GM21526 (cell line): ENCODE results near the gene TRAF3IP1.
"Not testable (repeated sequence)": the region's sequence is repeated elsewhere in the genome, so short reads cannot be mapped to it uniquely, and the experiment has no call there.

Experiments
- ATAC-seq: cut with Tn5 transposase; IDR thresholded peaks from one replicate; pipeline ENCODE4 v1.9.1; 2021; ENCODE audit warnings: moderate library complexity; ENCODE audit not compliant: unreplicated experiment, low FRiP score

TRAF3IP1 gene

DNA sequence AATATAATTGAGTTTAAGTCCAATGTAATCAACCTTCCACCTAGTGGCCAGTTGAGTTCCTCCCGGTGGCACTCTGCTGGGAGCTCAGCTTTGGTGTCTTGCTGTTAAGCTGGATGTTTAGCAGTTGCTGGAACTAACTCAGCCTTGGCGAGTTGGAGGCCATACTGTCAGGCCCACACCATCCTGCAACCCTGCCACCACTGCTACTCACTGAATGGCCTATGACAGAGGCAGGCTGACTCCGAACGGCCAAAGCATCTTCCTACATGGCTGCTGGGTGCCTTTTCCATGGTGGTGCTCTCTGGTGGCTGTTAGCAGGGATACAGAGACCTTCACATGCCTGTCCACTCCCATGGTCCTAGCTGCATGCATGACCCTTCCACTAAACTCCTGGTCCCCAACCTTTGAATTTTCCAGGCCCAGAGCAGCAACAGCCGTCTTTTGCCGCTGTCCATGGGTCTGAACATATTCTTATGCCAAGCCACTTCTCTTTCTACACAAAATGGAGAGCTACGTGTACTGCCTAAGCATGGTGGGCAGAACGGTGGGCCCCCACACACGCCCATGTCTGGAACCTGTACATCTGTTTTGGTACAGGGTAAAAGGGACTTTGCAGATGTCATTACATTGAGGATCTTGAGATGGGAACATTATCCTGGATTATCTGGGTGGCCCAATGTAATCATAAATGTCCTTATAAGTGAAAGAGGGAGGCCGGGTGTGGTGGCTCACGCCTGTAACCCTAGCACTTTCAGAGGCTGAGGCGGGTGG is 15.0 kb upstream of the TRAF3IP1 start:
- ATAC-seq = no peak

DNA sequence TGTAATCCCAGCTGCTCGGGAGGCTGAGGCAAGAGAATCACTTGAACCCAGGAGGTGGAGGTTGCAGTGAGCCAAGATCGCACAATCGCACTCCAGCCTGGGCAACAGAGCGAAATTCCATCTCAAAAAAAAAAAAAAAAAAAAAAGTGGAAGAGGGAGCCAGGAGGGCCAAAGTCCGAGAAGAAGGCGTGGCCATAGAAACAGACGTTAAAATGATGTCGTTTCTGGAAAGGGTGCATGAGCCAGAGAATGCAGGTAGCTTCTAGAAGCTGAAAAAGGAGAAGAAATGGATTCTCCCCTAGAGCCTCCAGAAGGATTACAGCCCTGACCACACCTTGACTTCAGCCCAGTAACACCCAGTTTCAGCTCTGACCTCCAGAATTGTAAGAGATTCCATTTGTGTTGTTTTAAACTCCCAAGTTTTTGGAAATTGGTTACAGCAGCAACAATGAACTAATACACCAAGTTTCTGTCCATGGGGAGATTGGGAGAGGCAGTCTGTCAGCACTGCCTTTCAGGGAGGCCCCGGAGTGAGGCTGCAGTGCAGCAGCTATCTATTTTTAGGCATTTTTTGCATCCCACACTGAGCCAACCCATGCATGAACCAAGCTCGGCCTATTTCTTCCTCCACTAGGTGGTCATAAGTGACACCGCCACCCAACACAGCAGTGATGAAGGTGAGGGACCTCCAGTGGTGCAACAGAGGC is 14.2 kb upstream of the TRAF3IP1 start:
- no peak for ATAC-seq

DNA sequence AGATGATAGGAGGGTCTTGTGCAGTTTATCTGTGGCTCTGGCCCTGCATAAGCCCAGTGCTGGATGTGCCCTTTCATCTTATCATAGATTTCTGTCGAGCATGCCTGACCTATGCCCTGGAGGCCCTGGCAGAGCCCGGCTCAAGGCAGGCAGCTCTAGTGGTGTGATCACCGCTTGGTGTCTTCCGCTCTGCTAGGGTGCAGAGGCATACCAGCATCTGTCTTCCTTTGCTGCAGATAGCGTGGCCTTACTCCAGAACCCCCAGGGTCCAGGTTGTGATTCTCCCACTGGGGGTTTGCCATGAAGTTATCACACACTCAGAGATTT is 13.7 kb upstream of the TRAF3IP1 start:
- no peak for ATAC-seq

DNA sequence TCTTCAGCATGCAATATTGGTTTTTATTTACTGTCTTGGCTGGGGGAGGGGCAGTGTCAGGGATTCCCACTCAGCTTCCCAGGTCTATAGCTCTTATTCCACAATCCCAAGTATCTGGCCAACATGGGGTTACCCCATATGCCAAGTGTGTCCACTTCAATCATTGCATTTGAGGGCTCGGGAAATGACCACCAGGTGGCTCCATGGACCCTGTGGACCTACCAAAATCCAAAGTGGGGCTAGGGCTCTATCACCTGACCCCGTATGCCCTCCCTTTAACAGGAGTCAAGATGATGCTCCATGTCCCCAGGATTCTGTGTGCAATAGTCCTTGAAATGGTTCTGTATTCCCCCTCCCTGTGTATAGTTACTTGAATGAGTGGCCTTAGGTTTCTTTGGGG is 12.1 kb upstream of the TRAF3IP1 start:
- ATAC-seq = no peak

DNA sequence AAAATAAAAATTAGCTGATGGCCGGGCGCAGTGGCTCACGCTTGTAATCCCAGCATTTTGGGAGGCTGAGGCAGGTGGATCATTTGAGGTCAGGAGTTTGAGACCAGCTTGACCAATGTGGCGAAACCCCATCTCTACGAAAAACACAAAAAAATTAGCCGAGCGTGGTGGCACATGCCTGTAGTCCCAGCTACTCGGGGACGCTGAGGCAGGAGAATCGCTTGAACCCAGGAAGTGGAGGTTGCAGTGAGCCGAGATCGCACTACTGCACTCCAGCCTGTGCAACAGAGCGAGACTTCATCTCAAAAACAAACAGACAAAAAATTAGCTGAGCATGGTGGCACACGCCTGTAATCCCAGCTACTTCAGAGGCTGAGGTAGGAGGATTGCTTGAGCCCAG is 9.6 kb upstream of the TRAF3IP1 start:
- not testable (repeated sequence) for ATAC-seq

DNA sequence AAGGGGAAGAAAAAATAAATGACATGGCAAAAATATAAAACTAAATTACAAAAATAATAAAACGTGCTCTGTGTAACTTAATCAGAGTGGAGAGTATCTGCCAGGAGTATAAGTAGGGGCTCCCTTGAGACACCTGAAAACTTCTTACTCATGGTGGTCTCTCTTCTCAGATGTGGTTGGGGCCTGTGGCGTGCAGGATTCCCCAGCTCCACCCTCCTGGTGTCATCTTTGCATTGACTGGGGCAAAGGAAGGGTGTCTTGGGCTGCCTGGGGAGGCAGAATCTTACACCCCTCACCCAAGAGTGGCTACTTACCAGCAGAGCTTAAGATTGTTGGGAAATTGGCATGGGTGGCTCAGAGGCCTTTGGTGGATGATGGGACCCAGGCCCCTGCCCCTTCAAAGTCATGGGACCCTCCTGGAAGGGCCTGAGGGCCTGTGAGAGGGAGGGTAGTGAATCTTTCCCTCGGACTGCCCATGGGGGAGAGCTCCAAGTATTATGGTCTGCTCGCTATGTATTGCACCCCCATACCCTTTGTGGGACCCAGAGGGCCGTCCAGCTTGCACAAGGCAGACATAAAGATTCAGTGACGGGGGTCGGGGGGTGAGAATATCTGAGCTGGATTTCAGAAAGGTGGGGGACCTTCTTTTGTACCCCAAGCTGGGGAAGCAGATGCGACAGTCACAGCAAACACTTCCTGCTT is 6.9 kb upstream of the TRAF3IP1 start:
- no peak for ATAC-seq

DNA sequence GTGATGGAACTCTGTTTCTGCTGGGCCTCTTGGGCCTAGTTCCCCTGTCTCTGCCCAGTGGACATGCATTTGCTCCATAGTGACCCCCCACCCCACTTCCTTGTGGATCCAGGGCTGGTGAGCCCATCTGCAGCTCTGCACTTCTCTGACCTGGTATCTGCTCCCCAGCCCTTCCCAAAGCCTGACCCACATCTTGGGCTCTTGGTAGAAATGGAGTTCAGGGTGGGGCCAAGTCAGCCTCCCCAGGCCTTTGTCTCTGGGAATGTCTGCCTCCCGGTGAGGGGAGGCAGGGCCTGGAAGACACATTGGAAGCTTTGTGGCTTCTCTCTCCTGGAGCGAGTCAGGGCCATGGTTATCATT is 6.3 kb upstream of the TRAF3IP1 start:
- no peak for ATAC-seq

DNA sequence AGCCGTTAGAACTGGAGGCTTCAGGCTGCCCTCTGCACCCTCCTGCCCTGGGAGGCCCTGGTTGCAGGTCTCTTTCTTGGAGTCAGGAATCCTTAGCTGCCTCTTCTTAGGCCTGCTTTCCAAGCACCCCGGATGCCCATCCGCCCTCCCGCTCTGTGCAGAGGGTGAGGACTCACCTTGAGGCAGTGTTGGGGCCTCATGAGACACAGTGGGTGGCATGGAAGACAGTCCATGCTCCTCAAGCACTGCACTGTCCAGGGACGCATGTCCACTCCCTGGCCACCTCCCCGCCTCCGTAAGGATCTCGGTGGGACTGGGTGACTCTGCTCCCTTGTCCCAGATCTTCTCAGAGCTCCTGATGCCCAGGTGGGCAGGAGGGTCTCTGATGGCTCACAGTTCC is 5.7 kb upstream of the TRAF3IP1 start:
- no peak for ATAC-seq

DNA sequence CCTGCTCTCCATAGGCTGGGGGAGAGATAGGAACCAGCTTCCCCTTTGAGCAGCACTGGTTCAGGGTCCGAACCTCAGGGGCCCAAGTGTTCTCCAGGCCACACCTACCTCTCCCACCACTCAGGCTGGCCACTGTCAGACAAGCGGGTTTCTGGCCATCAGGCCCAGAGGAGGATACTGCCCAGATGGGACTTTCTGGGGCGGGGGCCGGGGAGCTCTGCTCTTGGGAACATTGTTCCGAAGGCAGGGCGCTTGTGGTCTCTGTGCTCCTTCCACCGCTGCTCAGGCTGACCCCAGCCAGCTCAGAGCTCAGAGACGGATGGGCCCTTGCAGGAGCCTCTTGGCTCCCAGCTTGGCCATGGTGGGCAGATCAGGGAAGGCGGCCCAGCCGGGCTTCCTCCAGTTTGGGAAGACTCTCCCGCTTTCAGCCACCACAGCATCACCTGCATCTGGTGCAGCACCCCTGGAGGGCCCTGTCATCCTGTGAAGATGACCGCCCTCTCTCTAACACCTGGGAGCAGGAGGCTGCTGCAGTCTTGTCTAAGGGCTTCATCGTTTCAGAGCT is 5.2 kb upstream of the TRAF3IP1 start:
- ATAC-seq = no peak

DNA sequence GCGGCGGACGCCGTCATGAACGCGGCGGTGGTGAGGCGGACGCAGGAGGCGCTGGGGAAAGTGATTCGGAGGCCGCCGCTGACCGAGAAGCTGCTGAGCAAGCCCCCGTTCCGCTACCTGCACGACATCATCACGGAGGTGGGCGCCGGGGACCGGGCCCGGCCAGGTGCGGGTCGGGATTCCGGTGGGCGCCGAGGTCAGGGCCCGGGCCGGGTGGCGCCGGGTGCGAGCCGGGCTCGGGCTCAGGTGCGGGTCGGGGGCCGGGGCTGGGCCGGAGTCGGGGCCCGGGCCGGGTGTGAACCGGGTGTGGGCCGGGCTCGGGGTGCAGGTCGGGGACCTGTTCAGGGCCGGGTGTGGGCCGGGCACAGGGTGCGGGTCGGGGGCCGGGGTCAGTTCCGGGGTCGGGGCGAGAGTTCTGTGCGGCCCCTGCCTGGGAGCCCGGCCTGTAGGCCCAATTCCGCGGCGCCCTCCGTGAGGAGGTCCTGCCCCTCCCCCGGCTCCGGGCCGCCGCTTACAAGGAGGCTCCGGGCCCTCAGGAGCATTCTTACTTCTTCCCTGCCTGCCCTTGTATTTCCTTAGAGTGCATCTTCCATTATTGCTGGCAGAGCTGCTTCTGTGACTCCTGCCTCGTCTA is 447 bp downstream of the TRAF3IP1 start:
- peak; percentile 36 for ATAC-seq

DNA sequence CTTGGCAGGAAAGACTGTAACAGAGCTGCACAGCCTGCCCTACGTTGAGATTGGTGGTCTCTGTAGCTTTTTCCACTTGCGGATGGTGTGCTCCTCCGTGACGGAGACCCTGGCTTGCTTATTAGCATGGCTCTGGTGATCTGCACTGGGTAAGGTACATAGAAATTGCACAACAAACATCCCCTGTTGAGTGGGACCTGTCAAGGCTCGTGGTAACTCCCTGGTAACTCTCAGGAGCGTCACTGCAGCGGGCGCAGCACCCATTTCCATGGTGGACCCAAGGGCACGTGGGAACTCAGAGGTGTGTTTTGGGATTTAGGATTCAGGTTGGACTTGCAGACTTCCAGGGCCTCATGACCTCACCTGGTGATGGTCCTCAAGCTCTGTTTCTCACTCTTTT is 1.1 kb downstream of the TRAF3IP1 start:
- ATAC-seq = no peak

DNA sequence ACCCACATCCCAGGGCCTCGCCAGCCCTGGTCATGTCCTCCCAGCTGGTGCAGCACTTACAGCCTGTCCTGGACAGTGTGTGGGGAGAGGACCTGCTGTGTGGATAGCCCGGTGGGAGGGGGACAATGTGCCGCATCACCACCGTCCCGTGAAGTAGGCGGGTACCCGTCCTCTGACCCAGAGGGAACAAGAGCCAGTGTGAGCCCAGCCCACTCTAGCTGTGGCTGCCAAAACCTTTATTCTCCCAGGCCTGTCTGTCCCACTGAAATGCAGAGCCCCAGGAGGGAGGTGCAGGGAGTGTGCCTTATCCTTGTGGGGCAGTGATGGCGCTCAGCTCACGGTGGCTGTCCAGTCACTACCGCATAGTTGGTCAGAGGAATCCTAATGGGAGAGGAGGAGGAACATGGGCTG is 1.7 kb downstream of the TRAF3IP1 start:
- no peak for ATAC-seq

DNA sequence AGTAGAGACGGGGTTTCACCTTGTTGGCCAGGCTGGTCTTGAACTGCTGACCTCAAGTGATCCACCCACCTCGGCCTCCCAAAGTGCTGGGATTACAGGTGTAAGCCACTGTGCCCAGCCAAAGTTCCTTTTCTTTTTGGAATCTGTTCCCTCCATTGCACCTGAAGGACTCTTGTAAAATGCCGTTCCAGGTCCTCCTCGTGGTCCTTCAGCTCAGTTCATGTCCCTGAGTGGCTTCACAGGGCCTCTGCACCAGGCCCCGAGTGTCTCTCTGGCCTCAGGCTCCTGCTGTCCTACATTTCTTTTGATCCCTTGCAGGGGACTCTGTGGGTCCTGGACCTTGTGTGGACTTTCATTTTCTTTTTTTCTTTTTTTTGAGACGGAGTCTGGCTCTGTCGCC is 3.9 kb downstream of the TRAF3IP1 start:
- ATAC-seq = not testable (repeated sequence)

DNA sequence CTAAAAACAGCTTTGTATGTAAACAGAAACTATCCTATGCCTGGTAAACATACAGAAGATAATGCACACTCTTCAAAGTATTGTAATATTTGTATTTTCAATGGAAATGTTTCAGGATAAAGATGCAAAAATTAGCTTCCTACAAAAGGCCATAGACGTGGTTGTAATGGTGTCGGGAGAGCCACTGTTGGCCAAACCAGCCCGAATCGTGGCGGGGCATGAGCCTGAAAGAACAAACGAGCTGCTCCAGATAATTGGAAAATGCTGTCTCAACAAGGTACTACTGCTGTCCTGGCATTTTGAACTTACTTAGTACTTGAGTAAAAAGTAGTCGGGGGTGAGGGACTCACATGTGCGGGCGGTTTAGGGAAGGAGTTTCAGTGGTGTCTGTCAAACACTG is 5.4 kb downstream of the TRAF3IP1 start:
- ATAC-seq = no peak

DNA sequence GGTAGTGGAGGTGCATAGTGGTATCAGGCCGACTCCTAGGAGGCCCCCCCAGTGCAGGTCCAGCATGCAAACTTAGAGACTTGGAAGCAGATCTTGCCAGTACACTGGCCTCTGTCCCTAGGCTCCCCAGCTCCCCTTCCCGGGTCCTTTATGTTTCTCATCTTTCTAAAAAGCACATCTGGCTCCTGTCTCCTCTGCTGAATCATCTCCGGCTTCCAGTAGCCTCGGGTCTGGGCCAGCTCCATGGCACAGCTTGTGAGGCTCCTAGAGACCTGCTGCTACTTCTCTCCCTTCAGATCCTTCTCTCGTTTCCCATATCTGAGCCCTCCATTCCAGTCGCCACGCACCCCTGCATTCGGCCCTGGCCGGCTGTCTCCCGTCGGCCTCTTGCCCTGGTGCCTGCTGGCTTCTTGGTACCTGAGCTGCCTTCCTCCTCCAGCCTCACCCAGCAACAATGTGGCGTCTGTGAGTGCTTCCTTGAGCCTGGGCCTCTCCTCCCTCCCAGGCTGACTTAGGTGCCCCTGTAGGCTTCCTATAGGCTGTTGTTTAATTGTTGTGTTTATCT is 6.6 kb downstream of the TRAF3IP1 start:
- ATAC-seq = no peak

DNA sequence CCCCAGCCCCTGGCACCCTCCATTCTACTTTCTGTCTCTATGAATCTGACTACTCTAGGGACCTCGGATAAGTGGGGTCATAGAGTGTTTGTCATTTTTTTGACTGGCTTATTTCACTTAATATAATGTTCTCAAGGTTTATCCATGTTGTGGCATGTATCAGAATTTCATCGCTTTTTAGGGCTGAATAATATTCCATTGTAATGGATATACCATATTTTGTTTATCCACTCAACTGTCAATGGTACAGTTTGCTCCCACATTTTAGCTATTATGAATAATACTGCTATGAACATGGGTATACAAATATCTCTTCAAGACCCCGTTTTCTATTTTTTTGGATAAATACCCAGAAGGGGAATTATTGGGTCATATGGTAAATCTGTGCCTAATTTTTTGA is 7.4 kb downstream of the TRAF3IP1 start:
- ATAC-seq = no peak

DNA sequence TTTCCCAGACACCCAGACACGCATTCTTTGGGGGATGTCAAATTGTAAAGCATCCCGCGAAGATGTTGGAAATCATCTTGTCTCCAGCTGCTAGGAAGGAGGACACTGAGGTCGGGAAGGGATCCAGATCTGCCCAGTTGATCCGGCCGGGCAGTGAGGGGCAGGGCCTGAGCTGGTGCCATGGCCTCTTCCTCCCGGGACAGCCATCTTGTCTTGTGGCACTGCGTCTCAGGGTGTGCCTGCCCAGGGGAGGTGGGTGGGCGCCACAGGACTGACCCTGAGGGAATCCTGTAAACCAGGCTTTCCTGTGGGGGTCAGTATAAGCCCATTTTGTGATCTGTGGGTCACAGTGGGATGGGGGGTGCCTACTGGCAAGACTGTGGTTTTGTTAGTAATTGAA is 10.1 kb downstream of the TRAF3IP1 start:
- ATAC-seq = no peak

DNA sequence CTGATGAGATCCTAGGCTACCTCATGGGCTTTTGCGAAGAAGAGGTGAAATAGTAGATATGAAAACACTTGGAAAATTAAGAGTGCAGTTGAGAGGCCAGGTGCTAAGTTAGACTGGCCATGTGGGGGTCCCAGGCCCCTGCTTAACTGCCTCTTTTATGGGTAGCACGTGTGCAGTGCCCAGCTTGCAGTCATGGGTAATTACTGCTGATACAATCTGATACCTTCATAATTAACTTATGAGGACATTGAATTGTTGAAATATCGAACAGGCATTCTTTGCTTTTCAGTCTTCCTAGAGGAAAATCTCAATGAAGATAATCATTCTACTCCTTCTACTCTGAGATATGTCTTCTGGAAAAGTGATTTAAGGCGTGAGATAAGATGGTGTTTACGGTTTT is 11.6 kb downstream of the TRAF3IP1 start:
- ATAC-seq = no peak

DNA sequence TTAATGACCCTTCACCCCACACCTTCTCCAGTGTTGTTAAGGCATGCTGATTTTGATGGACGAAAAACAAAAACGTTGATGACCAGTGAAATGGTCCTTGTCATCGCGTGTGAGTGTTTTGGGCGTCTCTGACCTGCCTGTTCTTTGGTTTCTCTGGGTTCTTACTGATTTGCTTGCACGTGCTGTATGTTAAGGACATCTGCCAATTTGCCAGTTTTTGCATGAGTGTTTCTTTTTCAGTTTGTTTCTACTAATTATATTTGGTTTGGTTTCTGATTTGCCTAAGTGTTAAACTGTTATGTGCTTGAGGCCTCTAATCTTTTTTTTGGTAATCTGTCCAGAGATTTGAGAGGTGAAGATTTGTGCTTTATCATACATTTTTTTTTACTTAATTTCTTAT is 14.6 kb downstream of the TRAF3IP1 start:
- ATAC-seq = no peak

DNA sequence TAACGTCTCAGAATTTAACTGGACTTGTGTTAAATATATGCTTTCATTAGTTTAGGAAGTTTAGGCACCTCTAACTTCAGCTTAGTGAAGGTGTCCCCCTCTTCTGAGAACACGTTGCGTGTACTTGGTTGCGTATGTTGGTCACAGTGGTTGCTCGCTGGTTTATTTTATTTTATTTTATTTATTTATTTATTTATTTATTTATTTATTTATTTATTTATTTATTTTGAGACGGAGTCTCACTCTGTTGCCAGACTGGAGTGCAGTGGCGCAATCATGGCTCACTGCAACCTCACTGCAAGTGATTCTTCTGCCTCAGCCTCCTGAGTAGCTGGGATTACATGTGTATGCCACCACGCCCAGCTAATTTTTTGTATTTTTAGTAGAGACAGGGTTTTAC is 15.3 kb downstream of the TRAF3IP1 start:
- not testable (repeated sequence) for ATAC-seq

DNA sequence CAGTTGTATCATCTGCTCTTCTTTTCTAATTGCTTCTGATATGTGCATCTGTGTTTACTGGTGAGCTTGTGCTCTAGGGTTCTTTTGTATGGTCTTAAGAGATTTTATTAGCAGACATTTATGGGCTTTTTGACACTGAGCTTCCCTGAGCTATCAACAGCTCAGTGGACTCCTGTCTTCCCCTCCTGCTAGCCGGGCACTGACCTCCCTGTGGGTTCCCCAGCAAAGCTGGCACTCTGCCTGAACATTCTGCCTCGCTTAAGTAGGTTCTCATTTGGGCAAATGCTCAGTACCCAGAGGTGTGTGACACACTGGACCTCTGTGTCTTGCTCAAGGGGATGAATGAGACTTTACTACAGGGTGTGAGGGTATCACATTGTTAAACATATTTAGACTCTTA is 15.8 kb downstream of the TRAF3IP1 start:
- ATAC-seq = no peak
